Measurements from ENCODE around the gene ESR1. TPM values are rescaled to one million over a fixed set of nuclear protein-coding genes. Genes with fewer than 3 reads are reported as not detected.
"Not testable (repeated sequence)": the region's sequence is repeated elsewhere in the genome, so short reads cannot be mapped to it uniquely, and the experiment has no call there.

Gene ESR1
- total RNA-seq, 1 donor from 2014 or later = 1.9 TPM

GRCh38 chr6:151975795-151976194, 168.3 kb downstream of the ESR1 start:
- no peak for DNase-seq (ENCODE audit: low spot score)

DNA sequence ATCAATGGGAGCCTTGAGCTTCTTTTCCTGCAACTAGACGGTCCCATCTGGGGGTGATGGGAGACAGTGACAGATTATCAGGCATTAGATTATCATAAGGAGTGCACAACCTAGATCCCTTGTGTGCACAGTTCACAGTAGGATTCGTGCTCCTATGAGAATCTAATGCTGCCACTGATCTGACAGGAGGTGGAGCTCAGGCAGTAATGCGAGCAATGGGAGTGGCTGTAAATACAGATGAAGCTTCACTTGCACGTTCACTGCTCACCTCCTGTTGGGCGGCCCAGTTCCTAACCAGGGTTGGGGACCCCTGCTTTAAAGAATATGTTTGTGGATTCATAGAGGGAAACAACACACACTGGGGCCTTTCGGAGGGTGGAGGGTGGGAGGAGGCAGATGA, 180.7 kb downstream of the ESR1 start:
- not testable (repeated sequence) for DNase-seq (ENCODE audit: low spot score)

DNA sequence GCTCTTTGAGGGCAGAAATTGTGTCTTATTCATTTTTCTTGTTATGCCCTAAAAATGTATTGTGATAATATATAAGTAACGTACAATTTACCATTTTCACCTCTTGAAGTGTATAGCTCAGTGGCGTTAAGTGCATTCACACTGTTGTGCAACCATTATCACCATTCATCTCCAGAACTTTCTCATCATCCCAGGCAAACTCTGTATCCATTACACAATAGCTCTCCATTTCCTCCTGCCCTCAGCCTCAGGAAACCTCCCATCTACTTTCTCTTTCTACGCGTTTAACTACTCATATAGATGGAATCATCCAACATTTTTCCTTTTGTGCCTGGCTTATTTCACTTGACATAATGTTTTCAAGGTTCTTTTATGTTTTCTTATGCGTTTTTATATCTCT, 184.6 kb downstream of the ESR1 start:
- DNase-seq (ENCODE audit: low spot score) = no peak

- DNase-seq (ENCODE audit: low spot score) = no peak
Measured at GRCh38 chr6:151993364-151993763, 185.9 kb downstream of the ESR1 start.

DNA sequence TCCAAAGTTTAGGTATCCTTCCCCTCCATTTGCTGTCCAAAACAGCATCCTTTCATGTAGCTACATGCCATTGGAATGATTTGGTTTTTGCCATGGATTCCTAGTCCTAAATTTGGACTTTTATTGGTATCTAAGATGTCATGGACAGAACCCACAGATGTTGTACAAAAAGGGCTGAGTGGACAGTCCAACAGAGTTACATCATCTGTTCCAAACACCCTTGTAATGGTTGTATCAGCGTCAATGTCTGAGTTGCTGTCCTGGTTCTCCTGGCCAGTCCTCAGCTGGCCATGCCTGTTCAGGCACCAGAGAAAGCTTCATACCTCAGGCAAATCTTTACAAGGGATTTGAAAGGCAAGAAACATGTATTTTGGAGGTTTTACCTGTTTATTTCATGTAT, 191.3 kb downstream of the ESR1 start:
- DNase-seq (ENCODE audit: low spot score) = no peak

DNA sequence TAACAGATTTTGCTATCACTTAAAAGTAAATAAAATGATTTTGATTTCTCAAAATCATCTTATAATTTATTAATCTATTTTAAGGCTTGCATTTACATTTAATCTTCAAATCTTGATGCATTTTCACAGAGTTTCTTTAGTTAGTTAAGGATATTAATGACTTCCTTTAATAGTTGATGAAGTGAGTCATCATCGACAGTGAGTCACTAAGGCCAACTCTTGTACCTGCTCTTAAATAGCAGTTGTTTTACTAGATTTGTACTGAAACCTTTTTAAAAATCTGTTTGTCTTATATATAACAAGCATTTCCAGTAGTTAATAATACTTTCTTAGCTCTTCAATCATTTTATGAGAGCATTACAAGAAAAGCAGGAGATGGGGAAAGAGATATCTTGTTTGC, 191.7 kb downstream of the ESR1 start:
- no peak for DNase-seq (ENCODE audit: low spot score)

DNA sequence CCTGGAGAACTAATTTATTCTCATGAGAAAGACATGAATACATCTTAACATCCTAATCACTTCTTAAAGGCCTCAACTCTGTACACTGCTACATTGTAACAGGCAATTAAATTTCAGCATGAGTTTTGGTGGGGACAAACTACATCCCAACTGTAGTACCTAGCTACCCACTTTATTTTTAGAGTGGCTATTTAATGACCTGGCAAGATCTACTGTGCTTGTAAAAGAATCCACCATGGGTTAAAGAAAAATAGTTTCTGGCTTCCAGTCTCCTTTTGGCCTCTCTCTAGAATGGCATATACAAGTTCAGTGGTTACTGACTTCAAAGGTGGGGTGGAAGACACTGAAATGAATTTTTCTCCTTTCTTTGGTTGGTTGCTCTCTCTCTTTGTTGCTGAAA, 193.9 kb downstream of the ESR1 start:
- DNase-seq (ENCODE audit: low spot score) = no peak

DNA sequence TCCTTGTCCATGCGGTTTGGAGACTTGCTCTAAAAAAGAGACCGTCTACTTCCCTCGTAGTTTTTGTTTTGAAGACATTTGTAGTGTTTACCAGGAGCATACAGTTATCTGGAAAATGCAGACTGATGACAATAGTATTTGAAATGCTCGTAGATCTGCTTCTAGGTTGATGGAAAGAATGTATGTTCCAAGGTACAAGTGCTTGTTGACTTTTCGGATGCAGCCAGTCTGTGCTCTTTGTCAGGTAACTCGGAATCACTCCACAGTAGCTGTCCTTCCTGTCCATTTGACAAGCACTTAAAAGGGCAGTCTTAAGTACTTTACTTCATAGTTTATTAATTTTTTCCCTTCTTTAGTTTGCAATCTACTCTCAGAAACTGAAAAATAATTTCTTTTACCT, 194.8 kb downstream of the ESR1 start:
- DNase-seq (ENCODE audit: low spot score) = no peak

GRCh38 chr6:152004036-152004566, 196.6 kb downstream of the ESR1 start:
- DNase-seq (ENCODE audit: low spot score) = no peak

DNA sequence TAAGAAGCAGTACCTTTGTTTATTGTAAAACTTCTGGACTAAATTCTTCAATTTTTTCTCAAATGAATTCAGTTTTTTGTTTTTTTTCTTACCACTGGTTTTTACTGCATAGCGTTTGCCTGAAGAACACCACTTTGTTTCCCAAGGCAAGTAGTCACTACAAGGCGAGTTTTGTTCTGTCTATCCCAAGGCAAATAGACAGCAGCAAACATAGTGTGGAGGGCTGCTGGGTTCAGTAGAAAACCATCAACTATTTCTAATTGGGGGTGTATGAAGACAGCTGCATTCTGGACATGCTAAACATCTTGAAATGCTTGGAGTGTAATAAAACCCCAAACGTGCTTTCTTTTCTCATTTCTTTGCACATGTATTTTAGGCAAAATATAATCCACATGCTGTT, 197.4 kb downstream of the ESR1 start:
- no peak for DNase-seq (ENCODE audit: low spot score)

DNA sequence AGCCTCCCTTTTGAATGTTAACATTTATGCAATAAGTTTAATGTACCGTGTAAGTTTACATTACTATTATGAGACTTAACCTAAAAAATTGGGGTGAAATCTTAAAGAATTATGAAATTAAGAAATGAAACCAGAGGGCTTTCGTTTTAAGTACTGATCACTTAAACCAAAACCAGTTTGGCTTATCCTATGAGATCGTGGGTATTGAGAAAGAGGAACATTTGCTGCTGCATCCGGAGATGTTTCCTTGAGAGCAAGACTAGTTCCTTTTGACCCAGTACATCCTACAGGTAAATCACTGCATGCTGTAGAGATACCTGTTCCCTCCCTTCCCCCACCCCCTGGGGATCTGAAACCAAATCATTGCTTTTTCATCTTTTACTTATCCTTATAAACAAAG, 201.3 kb downstream of the ESR1 start:
- DNase-seq (ENCODE audit: low spot score) = no peak

- DNase-seq (ENCODE audit: low spot score) = no peak
Measured at GRCh38 chr6:152012227-152012626, 204.7 kb downstream of the ESR1 start.

- no peak for DNase-seq (ENCODE audit: low spot score)
Measured at GRCh38 chr6:152018876-152019275, 211.4 kb downstream of the ESR1 start.

DNA sequence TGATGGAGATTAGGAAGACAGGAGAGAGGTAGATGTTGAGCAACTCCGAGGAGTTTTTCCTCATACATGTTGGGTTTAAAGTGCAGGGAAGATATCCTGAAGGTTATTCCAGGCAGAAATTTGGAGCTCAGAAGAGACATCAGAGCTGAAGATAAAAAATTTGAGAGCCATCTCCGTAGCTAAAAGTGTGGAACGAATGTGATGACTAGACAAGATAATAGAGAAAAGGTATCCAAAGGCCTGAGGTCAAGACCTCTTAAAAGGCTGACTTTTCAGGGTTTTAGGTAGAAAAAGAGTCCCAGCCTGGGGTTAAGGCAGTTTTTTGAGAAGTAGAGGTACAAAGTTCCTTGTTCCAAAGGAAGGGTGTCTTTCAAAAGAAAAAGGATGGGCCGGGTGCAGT, 214.8 kb downstream of the ESR1 start:
- no peak for DNase-seq (ENCODE audit: low spot score)

GRCh38 chr6:152023613-152024012, 216.1 kb downstream of the ESR1 start:
- no peak for DNase-seq (ENCODE audit: low spot score)

DNA sequence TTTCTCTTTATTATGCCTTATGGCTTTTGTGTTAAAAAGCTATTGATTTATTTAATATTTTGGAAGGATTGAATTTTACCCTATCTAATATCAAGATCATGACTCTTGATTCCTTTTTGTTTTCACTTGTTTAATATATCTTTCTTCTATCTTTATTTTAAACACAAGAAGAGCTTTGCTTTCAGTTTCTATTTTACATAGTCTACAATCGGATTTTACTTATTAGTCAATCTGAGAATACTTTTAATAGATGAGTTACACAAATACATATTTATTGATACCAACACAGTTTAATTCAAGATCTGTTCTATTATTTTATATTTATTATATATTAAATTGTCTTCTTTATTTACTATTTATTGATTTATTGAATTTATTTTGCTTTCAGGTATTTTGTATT, 218.8 kb downstream of the ESR1 start:
- no peak for DNase-seq (ENCODE audit: low spot score)

GRCh38 chr6:152026744-152027143, 219.3 kb downstream of the ESR1 start:
- not testable (repeated sequence) for DNase-seq (ENCODE audit: low spot score)

DNA sequence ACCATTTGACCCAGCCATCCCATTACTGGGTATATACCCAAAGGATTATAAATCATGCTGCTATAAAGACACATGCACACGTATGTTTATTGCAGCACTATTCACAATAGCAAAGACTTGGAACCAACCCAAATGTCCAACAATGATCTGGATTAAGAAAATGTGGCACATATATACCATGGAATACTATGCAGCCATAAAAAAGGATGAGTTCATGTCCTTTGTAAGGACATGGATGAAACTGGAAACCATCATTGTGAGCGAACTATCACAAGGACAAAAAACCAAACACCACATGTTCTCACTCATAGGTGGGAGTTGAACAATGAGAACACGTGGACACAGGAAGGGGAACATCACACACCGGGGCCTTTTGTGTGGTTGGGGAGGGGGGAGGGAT, 226.3 kb downstream of the ESR1 start:
- DNase-seq (ENCODE audit: low spot score) = not testable (repeated sequence)

- no peak for DNase-seq (ENCODE audit: low spot score)
Measured at GRCh38 chr6:152034631-152035030, 227.1 kb downstream of the ESR1 start.

DNA sequence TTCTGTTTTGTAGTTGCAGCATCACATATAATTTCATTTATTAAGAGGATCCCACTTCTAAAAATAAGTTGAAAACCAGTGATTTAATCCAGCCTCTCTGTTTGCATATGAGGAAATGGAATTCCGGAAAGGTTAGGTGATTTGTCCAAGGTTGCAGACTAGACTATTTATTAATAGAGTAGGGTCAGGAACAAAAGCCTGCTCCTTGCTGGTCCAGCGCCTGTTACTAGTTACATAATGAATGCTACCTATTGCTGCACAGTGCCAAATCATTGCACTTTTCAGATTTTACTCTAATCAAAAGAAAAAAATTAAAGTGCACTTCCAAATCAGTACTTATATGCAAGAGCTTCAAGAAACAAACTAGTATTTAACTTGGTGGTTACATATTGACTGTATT, 238.6 kb downstream of the ESR1 start:
- no peak for DNase-seq (ENCODE audit: low spot score)

- no peak for DNase-seq (ENCODE audit: low spot score)
Measured at GRCh38 chr6:152048921-152049320, 241.4 kb downstream of the ESR1 start.

GRCh38 chr6:152049502-152049901, 242.0 kb downstream of the ESR1 start:
- no peak for DNase-seq (ENCODE audit: low spot score)

GRCh38 chr6:152050451-152051195, 243.1 kb downstream of the ESR1 start:
- no peak for DNase-seq (ENCODE audit: low spot score)

GRCh38 chr6:152052061-152052460, 244.6 kb downstream of the ESR1 start:
- no peak for DNase-seq (ENCODE audit: low spot score)

All from mucosa of gallbladder (tissue), 1 donor.